NCI-H524 (cell line): ENCODE results near the gene ETS2.

Experiments used
- DNase-seq, 2 experiments: peaks; one replicate each; lab custom pipeline; 2025; lab: John Stamatoyannopoulos, UW

The ETS2 gene

GRCh38 chr21:38802050-38803026 lies 3.4 kb upstream of the ETS2 start:
- DNase-seq = no peak

GRCh38 chr21:38803075-38803660 lies 2.6 kb upstream of the ETS2 start:
- DNase-seq = no peak

DNA sequence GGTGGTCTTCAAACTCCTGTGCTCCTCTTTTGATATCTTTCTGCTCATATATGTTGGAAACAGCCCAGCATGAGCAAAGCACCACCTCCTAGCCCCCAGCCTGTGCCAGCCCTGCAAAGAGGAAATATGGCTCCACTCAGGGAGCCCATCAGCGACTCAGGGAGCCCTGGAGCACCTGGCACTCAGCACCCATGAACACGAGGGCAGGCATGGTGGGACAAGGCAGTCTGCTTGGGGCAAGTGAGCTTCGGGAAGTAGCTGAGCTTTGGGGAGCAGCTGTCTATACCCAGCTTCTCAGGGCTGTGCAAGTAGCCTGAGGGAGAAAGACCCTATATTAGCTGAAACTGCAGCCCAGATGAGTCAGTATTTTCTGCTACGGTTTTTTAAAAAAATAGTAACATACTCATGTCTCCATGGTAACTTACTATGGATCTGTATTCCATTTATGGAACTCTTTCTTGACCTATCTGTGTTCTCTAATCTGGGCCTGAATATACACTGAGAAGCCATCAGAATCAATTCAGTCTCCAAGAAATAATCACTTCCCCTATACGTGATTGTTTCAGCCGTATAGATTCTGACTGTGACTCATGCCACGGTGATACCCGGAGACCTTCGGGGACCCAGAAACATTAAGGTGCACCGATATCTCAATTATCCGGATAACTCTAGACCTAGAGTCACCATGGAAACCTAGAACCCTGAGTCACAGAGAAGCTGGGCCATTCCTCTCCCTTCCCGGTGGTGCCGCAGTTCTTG lies 1.5 kb upstream of the ETS2 start:
- no peak for DNase-seq

- DNase-seq = peak; percentile 54 to 57
Observed at GRCh38 chr21:38804789-38805327, 871 bp upstream of the ETS2 start.

DNA sequence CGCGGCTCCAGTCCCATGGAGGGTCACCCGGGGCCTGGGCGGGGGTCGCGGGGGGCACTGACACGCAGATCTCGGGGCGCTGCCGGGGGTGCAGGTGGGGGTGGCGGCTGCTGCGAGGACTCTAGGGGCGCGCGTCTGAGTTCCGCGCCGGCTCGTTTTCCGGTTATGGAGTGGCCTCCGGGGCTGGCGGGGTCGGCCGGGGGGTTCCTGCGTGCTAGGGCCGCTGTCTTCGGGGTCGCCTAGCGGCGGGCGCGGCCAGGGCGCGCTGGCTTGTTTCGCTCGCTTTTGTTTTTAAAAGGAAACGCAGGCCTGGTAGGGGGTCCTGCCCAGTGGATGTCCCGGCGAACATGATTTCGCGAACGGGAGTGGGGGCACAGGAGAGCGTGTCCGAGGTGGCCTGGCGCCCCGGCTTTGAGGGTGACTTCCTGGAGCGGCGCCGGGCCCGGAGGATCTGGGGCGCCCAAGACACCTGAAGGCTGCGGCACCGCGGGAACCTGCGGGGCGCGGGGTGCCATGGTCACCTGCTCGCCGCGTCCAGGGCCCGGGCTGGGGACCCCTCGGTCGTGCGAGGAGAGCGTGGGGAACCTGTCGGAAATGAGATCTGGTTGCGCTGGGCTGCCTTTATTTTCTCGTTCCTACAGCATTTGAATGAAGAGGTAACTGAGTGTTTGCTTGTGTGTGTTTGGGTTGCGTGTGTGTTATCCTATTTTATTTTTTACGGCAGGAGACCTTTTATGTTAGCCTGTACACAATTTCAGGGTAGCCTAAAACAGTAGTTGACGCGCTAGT lies 618 bp downstream of the ETS2 start:
- peak in 1 of 2 experiments; percentile 45 for DNase-seq

- peak in 1 of 2 experiments; percentile 38 for DNase-seq
Observed at GRCh38 chr21:38806942-38807284, 1.2 kb downstream of the ETS2 start.

GRCh38 chr21:38807441-38807871 lies 1.7 kb downstream of the ETS2 start:
- no peak for DNase-seq

GRCh38 chr21:38807986-38808385 lies 2.3 kb downstream of the ETS2 start:
- no peak for DNase-seq

DNA sequence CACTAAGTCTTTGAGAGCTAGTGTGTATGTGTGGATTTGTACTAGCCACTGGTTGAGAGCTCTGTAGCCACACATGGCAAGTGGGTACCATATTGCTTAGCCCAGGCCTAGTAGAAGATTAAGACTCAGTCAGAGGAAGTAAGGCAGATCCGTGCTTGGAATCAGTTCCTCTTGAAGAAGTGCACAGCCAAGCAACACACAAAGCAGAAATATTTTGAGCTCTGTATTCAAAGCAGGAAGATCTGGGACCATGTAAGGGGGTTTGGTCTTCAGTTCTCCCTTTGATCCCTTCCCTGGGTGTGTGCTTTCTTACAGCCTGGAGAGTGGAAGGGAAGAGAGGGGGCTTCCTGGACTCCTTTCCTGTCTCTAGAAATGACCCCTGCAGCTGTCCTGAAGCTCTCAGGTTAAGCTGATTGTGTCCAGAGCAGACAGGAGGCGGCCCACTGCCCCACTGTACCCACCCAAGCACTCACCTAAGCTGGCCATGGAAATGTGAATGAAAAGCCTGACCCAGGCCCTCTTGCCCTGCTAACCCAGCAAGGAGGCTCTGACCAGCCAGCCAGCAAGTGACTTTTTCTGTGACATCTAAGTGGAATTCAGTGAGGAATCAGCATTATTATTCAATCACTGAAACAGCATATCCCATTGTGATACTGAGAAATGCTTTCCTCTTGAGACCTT lies 3.6 kb downstream of the ETS2 start:
- DNase-seq = no peak

- DNase-seq = no peak
Observed at GRCh38 chr21:38810034-38810825, 4.5 kb downstream of the ETS2 start.

GRCh38 chr21:38810826-38811164 lies 5.1 kb downstream of the ETS2 start:
- no peak for DNase-seq

- no peak for DNase-seq
Observed at GRCh38 chr21:38811257-38811656, 5.5 kb downstream of the ETS2 start.

DNA sequence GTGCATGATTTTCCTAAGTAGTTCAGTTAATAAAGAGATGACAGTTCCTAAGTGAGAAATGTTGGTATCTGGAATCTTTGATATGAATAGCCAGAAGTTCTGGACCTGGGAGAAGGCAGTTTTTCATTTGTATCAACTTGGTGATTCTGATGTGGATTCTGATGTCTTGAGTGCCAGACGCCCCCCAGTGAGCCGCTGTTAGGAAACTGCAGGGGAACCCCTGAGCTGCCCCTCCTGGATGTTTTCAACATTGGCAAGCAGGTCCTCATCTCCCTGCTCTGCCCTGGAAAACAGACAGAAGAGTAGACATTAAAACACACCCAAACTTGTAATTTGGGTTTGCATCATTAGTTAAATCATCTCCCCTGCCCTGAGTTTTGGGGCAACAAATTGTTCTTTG lies 7.4 kb downstream of the ETS2 start:
- no peak for DNase-seq

- no peak for DNase-seq
Observed at GRCh38 chr21:38813547-38813946, 7.8 kb downstream of the ETS2 start.

GRCh38 chr21:38814126-38815059 lies 8.7 kb downstream of the ETS2 start:
- DNase-seq = no peak

- DNase-seq = no peak
Observed at GRCh38 chr21:38815060-38815405, 9.3 kb downstream of the ETS2 start.

GRCh38 chr21:38816400-38816977 lies 10.8 kb downstream of the ETS2 start:
- DNase-seq = no peak

- DNase-seq = no peak
Observed at GRCh38 chr21:38817371-38818324, 11.9 kb downstream of the ETS2 start.
